Neuronal stem cell (in vitro differentiated cells): Measurements from ENCODE around the gene CLEC16A.
A peak's percentile ranks its signal among the peaks of the same experiment; 100 is the strongest.

ENCODE experiments used
- DNase-seq: peaks from one replicate; pipeline ENCODE4 v3.0.0-alpha.2; 2013; ENCODE audit warnings: low spot score
- H2AFZ ChIP-seq: one replicate; pipeline ENCODE4 v1.6.1; 2013; ENCODE audit warnings: mild to moderate bottlenecking, low read length, inconsistent platforms
- H2AK5ac ChIP-seq: 2 replicates; pipeline ENCODE4 v1.6.1; 2013; ENCODE audit warnings: low read depth, mild to moderate bottlenecking, inconsistent platforms, low read length, moderate library complexity, mixed read lengths
- H2BK120ac ChIP-seq: 2 replicates; pipeline ENCODE4 v1.6.1; 2013; ENCODE audit warnings: low read depth, mild to moderate bottlenecking, inconsistent platforms, low read length, moderate library complexity, mixed read lengths
- H2BK12ac ChIP-seq: one replicate; pipeline ENCODE4 v1.6.1; 2013; ENCODE audit warnings: low read length, inconsistent platforms
- H2BK15ac ChIP-seq: 2 replicates; pipeline ENCODE4 v1.6.1; 2013; ENCODE audit warnings: mild to moderate bottlenecking, low read length, inconsistent platforms, mixed read lengths
- H2BK5ac ChIP-seq: one replicate; pipeline ENCODE4 v1.6.1; 2013; ENCODE audit warnings: inconsistent platforms, mild to moderate bottlenecking, low read length, moderate library complexity
- H3K14ac ChIP-seq: one replicate; pipeline ENCODE4 v1.6.1; 2013; ENCODE audit warnings: low read length, inconsistent platforms
- H3K18ac ChIP-seq: 2 replicates; pipeline ENCODE4 v1.6.1; 2013; ENCODE audit warnings: low read length, inconsistent platforms
- H3K23ac ChIP-seq: 2 replicates; pipeline ENCODE4 v1.6.1; 2013; ENCODE audit warnings: low read depth, mild to moderate bottlenecking, mixed read lengths, low read length, inconsistent platforms; ENCODE audit not compliant: poor library complexity
- H3K27ac ChIP-seq: replicated peaks from 3 replicates; pipeline ENCODE4 v1.5.1; 2013; ENCODE audit warnings: low read length, inconsistent platforms
- H3K27me3 ChIP-seq, 3 experiments: 2 replicates each; pipeline ENCODE4 v1.6.1; 2013; ENCODE audit warnings: low read length in 3 of 3, mild to moderate bottlenecking in 2 of 3, inconsistent platforms in 1 of 3, low read depth in 1 of 3, mixed read lengths in 1 of 3, moderate library complexity in 1 of 3; ENCODE audit not compliant: control insufficient read depth in 3 of 3, insufficient read depth in 3 of 3
- H3K36me3 ChIP-seq, 2 donors: replicated peaks in 1 of 2; 2 replicates each; pipeline ENCODE4 v1.6.1; 2013; ENCODE audit warnings: low read length in 2 of 2; ENCODE audit not compliant: control insufficient read depth in 2 of 2, insufficient read depth in 2 of 2
- H3K4ac ChIP-seq: 2 replicates; pipeline ENCODE4 v1.6.1; 2013; ENCODE audit warnings: inconsistent platforms, mild to moderate bottlenecking, low read length, moderate library complexity
- H3K4me1 ChIP-seq, 2 donors: 1 replicate in 1 of 2; 2 replicates in 1 of 2; pipeline ENCODE4 v1.6.1; 2013; ENCODE audit warnings: low read length in 2 of 2, low read depth in 1 of 2; ENCODE audit not compliant: control insufficient read depth in 2 of 2, insufficient read depth in 1 of 2
- H3K4me2 ChIP-seq: one replicate; pipeline ENCODE4 v1.6.1; 2013; ENCODE audit warnings: mild to moderate bottlenecking, low read length, inconsistent platforms; ENCODE audit not compliant: insufficient read depth, poor library complexity, severe bottlenecking
- H3K4me3 ChIP-seq, 2 donors: 2 replicates each; pipeline ENCODE4 v1.5.1; 2013; ENCODE audit warnings: low read length in 2 of 2, mild to moderate bottlenecking in 2 of 2, inconsistent platforms in 1 of 2, moderate library complexity in 1 of 2
- H3K79me1 ChIP-seq: one replicate; pipeline ENCODE4 v1.6.1; 2013; ENCODE audit warnings: low read depth, mild to moderate bottlenecking, inconsistent platforms, low read length, moderate library complexity
- H3K9ac ChIP-seq: one replicate; pipeline ENCODE4 v1.6.1; 2013; ENCODE audit warnings: mild to moderate bottlenecking, low read depth, low read length, inconsistent platforms; ENCODE audit not compliant: poor library complexity
- H3K9me3 ChIP-seq, 2 donors: replicated peaks in 1 of 2; 2 replicates each; pipeline versions ENCODE3 to v1.6.1; 2013; ENCODE audit warnings: low read length in 2 of 2, mild to moderate bottlenecking in 2 of 2, inconsistent platforms in 1 of 2, low read depth in 1 of 2, mixed read lengths in 1 of 2, moderate library complexity in 1 of 2; ENCODE audit not compliant: control insufficient read depth in 2 of 2, insufficient read depth in 1 of 2
- H4K8ac ChIP-seq: one replicate; pipeline ENCODE4 v1.6.1; 2013; ENCODE audit warnings: low read depth, mild to moderate bottlenecking, inconsistent platforms, low read length, moderate library complexity
- H4K91ac ChIP-seq: one replicate; pipeline ENCODE4 v1.6.1; 2013; ENCODE audit warnings: low read length, low read depth, mild to moderate bottlenecking, inconsistent platforms; ENCODE audit not compliant: poor library complexity
- WGBS, 2 donors: extraction: QIAGEN DNeasy Blood & Tissue Kit; methylation state at CpG; one replicate each; pipeline ENCODE4 v1.1.7; 2013; ENCODE audit warnings: missing lambda C conversion rate in 2 of 2, mixed read lengths in 1 of 2; ENCODE audit not compliant: insufficient read length in 2 of 2, insufficient replicate concordance in 1 of 2; ENCODE audit errors: extremely low coverage in 2 of 2; 5-methylcytosine and 5-hydroxymethylcytosine counted together

CLEC16A gene

GRCh38 chr16:11087691-11088073 lies 143.3 kb downstream of the CLEC16A start:
- no peak overlapping the region for H2AK5ac ChIP-seq
- no peak overlapping the region for H3K18ac ChIP-seq
- H3K4me2 ChIP-seq = no peak overlapping the region
- H3K79me1 ChIP-seq = no peaks in the 10 kb centered on the region
- H2AFZ ChIP-seq = no peak overlapping the region
- H4K8ac ChIP-seq = no peak overlapping the region
- no peak overlapping the region for H3K14ac ChIP-seq
- H3K23ac ChIP-seq = no peak overlapping the region
- no peak for DNase-seq
- no peak overlapping the region for H2BK5ac ChIP-seq
- no peak overlapping the region for H3K4ac ChIP-seq
- peaks cover 2 to 16% of the 10 kb centered on the region in 2 donors for H3K4me1 ChIP-seq
- no peak overlapping the region for H3K27ac ChIP-seq
- H2BK15ac ChIP-seq = no peak overlapping the region
- no peak overlapping the region for H2BK12ac ChIP-seq
- H3K27me3 ChIP-seq = no peaks in the 10 kb centered on the region
- H3K9ac ChIP-seq = no peak overlapping the region
- no peaks in the 10 kb centered on the region for H3K9me3 ChIP-seq
- H2BK120ac ChIP-seq = no peak overlapping the region
- no CpG with 5 or more reads among the region's 6 CpGs for WGBS, 2 donors
- no peak overlapping the region for H4K91ac ChIP-seq
- H3K4me3 ChIP-seq = no peak overlapping the region
- H3K36me3 ChIP-seq = peaks cover 0 to 3% of the 10 kb centered on the region in 2 donors

DNA sequence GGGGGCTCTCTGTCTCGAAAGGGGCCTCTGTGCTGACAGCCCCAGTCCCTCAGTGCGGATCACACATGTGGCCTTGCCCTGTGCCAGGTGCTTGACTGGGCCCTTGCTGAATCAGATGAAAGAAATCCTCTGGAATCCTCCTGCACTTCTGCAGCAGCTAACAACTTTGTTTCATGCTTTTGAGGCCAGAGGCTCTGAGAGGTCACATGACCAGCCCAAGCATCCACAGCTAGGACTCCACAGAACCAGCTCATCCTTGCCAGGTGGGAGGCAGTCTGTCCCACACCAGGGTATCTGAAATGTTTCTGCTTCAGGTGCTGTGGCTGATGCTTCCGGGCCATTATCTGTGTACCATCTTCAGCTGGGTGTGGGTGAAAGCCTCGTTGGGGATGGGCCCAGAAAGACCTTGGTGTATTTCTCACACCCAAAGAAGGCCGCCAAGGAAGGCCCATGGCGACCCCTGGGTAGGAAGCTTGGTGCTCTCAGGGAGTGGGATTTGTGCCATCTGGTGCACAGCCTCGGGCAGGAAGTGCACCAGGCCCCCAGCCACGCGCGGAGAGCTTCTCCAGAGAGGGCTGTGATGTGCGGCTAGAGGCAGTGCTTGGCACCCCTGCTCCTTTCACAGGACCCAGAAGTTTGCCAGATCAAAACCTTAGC lies 143.8 kb downstream of the CLEC16A start:
- Histone ChIP-seq H2AK5ac (peak overlapping the region; percentile 35), H3K79me1 (no peaks in the 10 kb centered on the region), H3K9ac (no peak overlapping the region), H4K91ac (no peak overlapping the region), H3K4me2 (no peak overlapping the region), H2BK120ac (peak overlapping the region; percentile 20), H3K4ac (no peak overlapping the region), H2BK15ac (no peak overlapping the region), H3K23ac (no peak overlapping the region), H2BK12ac (no peak overlapping the region), H3K4me3 (no peak overlapping the region), H3K14ac (no peak overlapping the region), H2AFZ (no peak overlapping the region), H3K18ac (no peak overlapping the region), H3K4me1 (peaks cover 3 to 16% of the 10 kb centered on the region in 2 donors), H2BK5ac (no peak overlapping the region), H3K27me3 (no peaks in the 10 kb centered on the region), H3K36me3 (peaks cover 0 to 3% of the 10 kb centered on the region in 2 donors), H4K8ac (no peak overlapping the region), H3K9me3 (no peaks in the 10 kb centered on the region), H3K27ac (no peak overlapping the region)
- DNase-seq = no peak
- no CpG with 5 or more reads among the region's 11 CpGs for WGBS, 2 donors

GRCh38 chr16:11088831-11089230 lies 144.5 kb downstream of the CLEC16A start:
- no peak overlapping the region for H3K4me2 ChIP-seq
- H3K4ac ChIP-seq = no peak overlapping the region
- H3K27ac ChIP-seq = no peak overlapping the region
- DNase-seq = no peak
- no peaks in the 10 kb centered on the region for H3K79me1 ChIP-seq
- no CpG with 5 or more reads among the region's 6 CpGs for WGBS, 2 donors
- no peak overlapping the region for H3K9ac ChIP-seq
- no peak overlapping the region for H2BK120ac ChIP-seq
- no peak overlapping the region for H2AK5ac ChIP-seq
- H2BK15ac ChIP-seq = no peak overlapping the region
- H2AFZ ChIP-seq = no peak overlapping the region
- no peak overlapping the region for H4K91ac ChIP-seq
- no peak overlapping the region for H2BK5ac ChIP-seq
- H3K27me3 ChIP-seq = no peaks in the 10 kb centered on the region
- H4K8ac ChIP-seq = no peak overlapping the region
- peaks cover 0 to 3% of the 10 kb centered on the region in 2 donors for H3K36me3 ChIP-seq
- no peak overlapping the region for H2BK12ac ChIP-seq
- H3K4me3 ChIP-seq = no peak overlapping the region
- H3K9me3 ChIP-seq = no peaks in the 10 kb centered on the region
- H3K4me1 ChIP-seq = peaks cover 7 to 18% of the 10 kb centered on the region in 2 donors
- no peak overlapping the region for H3K14ac ChIP-seq
- H3K23ac ChIP-seq = no peak overlapping the region
- no peak overlapping the region for H3K18ac ChIP-seq

- H3K79me1 ChIP-seq = no peaks in the 10 kb centered on the region
- H3K14ac ChIP-seq = no peak overlapping the region
- peaks cover 14 to 24% of the 10 kb centered on the region in 2 donors for H3K4me1 ChIP-seq
- H3K9ac ChIP-seq = no peak overlapping the region
- H3K27ac ChIP-seq = no peak overlapping the region
- H4K8ac ChIP-seq = no peak overlapping the region
- no peak overlapping the region for H2BK15ac ChIP-seq
- peaks cover 0 to 3% of the 10 kb centered on the region in 2 donors for H3K36me3 ChIP-seq
- no CpG with 5 or more reads among the region's 12 CpGs for whole genome bisulfite sequencing, 2 donors
- H2BK120ac ChIP-seq = no peak overlapping the region
- H3K4ac ChIP-seq = no peak overlapping the region
- H3K23ac ChIP-seq = no peak overlapping the region
- H2AK5ac ChIP-seq = no peak overlapping the region
- H2AFZ ChIP-seq = no peak overlapping the region
- no peak overlapping the region for H2BK5ac ChIP-seq
- H3K18ac ChIP-seq = no peak overlapping the region
- H3K9me3 ChIP-seq = no peaks in the 10 kb centered on the region
- H4K91ac ChIP-seq = no peak overlapping the region
- no peak overlapping the region for H3K4me3 ChIP-seq
- DNase-seq = no peak
- H3K27me3 ChIP-seq = no peaks in the 10 kb centered on the region
- H2BK12ac ChIP-seq = no peak overlapping the region
- no peak overlapping the region for H3K4me2 ChIP-seq
Measured at GRCh38 chr16:11089504-11090124, 145.2 kb downstream of the CLEC16A start.
